ENCODE data around the gene RBP7.

The RBP7 gene

DNA sequence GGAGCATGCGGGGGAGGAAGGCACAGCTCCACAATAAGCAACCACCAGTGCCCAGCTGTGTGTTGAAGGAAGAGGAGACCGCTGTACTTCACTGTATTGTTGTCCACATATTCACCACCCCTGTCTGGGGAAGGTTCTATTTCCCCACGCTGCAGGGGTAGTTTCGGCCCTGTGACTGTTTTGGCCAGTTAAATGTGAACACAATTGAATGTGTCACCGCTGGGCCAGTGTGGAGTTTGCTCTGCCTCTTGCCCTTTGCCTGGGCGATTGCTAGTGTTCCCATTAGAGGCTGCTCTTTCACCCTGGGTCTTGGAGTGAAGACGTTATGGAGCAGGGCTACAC is 68.3 kb downstream of the RBP7 start:
- Histone ChIP-seq H3K27me3 (replicated peaks) (no peaks in the 10 kb centered on the region), H3K36me3 (replicated peaks) (no peaks in the 10 kb centered on the region), H3K27ac (peak overlapping the region; percentile 54), H3K4me3 (ENCODE audit: low read depth, low read length) (no peak overlapping the region)
- in situ Hi-C loops (cut with HindIII; ENCODE audit: low pct_ligation_motif_present, low sequenced_read_pairs): no loop called here
- TF ChIP-seq, protein P1, sequence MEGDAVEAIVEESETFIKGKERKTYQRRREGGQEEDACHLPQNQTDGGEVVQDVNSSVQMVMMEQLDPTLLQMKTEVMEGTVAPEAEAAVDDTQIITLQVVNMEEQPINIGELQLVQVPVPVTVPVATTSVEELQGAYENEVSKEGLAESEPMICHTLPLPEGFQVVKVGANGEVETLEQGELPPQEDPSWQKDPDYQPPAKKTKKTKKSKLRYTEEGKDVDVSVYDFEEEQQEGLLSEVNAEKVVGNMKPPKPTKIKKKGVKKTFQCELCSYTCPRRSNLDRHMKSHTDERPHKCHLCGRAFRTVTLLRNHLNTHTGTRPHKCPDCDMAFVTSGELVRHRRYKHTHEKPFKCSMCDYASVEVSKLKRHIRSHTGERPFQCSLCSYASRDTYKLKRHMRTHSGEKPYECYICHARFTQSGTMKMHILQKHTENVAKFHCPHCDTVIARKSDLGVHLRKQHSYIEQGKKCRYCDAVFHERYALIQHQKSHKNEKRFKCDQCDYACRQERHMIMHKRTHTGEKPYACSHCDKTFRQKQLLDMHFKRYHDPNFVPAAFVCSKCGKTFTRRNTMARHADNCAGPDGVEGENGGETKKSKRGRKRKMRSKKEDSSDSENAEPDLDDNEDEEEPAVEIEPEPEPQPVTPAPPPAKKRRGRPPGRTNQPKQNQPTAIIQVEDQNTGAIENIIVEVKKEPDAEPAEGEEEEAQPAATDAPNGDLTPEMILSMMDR (IDR thresholded peaks at IDR 0.05; ENCODE audit: low read depth, low read length, missing control alignments): no peak
- peak; percentile 20 for DNase-seq
